H1 (cell line): ENCODE data around the gene FADS6. TPM values are rescaled to one million over a fixed set of nuclear protein-coding genes. Genes with fewer than 3 reads are reported as not detected.

ENCODE experiments used
- EP300 ChIP-seq, 2 experiments: IDR thresholded peaks; 1 replicate in 1 of 2; 2 replicates in 1 of 2; pipeline ENCODE4 v1.6.1; 2011 to 2012; ENCODE audit warnings: low read depth in 2 of 2, low read length in 2 of 2, mild to moderate bottlenecking in 2 of 2, borderline replicate concordance in 1 of 2, inconsistent platforms in 1 of 2, moderate library complexity in 1 of 2
- JUN ChIP-seq: IDR thresholded peaks from 2 replicates; pipeline ENCODE4 v1.6.1; 2011; ENCODE audit warnings: low read depth, mild to moderate bottlenecking, improper control_type of control experiment, low read length
- RXRA ChIP-seq: IDR thresholded peaks from 2 replicates; pipeline ENCODE4 v1.6.1; 2011; ENCODE audit warnings: low read depth, mild to moderate bottlenecking, low read length, moderate library complexity; ENCODE audit not compliant: insufficient read depth
- TAF7 ChIP-seq: optimal IDR thresholded peaks from 2 replicates; pipeline ENCODE3; 2011; ENCODE audit warnings: low read depth, mild to moderate bottlenecking, inconsistent platforms, low read length, moderate library complexity, borderline replicate concordance
- ZNF274 ChIP-seq: IDR thresholded peaks from 2 replicates; pipeline ENCODE4 v1.7.0; 2012; ENCODE audit warnings: low read length, borderline replicate concordance; ENCODE audit errors: extremely low read depth
- polyA plus RNA-seq, 7 experiments: library from polyadenylated mRNA; depleted of rRNA in 3 of 7; stranded (reverse) in 5 of 7; unstranded in 2 of 7; fragments of >200 nt in 5 of 7; fragments of 200-250 nt in 2 of 7; gene quantifications; 1 replicate in 5 of 7; 2 replicates in 1 of 7; 4 replicates in 1 of 7; pipeline versions ENCODE4 v1.2.1 to v1.2.3, GENCODE V29; 2011 to 2013; ENCODE audit warnings: missing spikeins in 2 of 7, mixed read lengths in 2 of 7
- total RNA-seq: library from RNA; stranded (reverse); fragmentation: NEBNext Ultra II Directional; extraction: Animal tissue kit (Norgen Biotek cat#: 25700); gene quantifications from 2 replicates; pipeline ENCODE4 v1.2.1, GENCODE V29; 2021
- TF ChIP-seq, protein P1 (sequence below): fragments of 300-600 bp; sonication (generic); IDR thresholded peaks from 2 replicates; pipeline ENCODE4 v1.7.1; 2012; ENCODE audit warnings: low read length, moderate library complexity, mild to moderate bottlenecking, inconsistent platforms; ENCODE audit not compliant: insufficient replicate concordance

FADS6 gene
- total and polyA plus RNA-seq, 2 of the 8 experiments (the other 6 are each of a cell fraction or from before 2014, with no cell fraction given), result 0.56 to 2.5 TPM

DNA sequence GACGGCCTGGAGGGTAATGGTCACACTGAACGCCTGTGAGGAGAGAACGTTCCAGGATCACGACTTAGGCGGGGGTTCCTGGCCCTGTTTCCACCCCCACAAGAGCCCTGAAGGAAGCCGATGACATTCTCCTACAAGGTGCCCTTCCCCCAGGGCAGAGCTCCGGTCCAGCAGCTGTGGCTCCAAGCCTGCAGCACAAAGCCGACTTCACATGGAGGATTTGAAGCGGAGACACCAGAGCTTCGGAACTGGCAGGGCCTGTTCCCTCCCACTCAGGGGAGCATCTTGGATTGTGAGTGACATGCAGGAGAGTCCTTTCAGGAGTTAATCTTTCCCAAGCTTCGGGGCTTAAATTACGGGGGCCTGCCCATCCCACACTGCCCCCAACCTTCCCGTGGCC lies 5.0 kb downstream of the FADS6 start (continued):
- TF ChIP-seq, protein P1, sequence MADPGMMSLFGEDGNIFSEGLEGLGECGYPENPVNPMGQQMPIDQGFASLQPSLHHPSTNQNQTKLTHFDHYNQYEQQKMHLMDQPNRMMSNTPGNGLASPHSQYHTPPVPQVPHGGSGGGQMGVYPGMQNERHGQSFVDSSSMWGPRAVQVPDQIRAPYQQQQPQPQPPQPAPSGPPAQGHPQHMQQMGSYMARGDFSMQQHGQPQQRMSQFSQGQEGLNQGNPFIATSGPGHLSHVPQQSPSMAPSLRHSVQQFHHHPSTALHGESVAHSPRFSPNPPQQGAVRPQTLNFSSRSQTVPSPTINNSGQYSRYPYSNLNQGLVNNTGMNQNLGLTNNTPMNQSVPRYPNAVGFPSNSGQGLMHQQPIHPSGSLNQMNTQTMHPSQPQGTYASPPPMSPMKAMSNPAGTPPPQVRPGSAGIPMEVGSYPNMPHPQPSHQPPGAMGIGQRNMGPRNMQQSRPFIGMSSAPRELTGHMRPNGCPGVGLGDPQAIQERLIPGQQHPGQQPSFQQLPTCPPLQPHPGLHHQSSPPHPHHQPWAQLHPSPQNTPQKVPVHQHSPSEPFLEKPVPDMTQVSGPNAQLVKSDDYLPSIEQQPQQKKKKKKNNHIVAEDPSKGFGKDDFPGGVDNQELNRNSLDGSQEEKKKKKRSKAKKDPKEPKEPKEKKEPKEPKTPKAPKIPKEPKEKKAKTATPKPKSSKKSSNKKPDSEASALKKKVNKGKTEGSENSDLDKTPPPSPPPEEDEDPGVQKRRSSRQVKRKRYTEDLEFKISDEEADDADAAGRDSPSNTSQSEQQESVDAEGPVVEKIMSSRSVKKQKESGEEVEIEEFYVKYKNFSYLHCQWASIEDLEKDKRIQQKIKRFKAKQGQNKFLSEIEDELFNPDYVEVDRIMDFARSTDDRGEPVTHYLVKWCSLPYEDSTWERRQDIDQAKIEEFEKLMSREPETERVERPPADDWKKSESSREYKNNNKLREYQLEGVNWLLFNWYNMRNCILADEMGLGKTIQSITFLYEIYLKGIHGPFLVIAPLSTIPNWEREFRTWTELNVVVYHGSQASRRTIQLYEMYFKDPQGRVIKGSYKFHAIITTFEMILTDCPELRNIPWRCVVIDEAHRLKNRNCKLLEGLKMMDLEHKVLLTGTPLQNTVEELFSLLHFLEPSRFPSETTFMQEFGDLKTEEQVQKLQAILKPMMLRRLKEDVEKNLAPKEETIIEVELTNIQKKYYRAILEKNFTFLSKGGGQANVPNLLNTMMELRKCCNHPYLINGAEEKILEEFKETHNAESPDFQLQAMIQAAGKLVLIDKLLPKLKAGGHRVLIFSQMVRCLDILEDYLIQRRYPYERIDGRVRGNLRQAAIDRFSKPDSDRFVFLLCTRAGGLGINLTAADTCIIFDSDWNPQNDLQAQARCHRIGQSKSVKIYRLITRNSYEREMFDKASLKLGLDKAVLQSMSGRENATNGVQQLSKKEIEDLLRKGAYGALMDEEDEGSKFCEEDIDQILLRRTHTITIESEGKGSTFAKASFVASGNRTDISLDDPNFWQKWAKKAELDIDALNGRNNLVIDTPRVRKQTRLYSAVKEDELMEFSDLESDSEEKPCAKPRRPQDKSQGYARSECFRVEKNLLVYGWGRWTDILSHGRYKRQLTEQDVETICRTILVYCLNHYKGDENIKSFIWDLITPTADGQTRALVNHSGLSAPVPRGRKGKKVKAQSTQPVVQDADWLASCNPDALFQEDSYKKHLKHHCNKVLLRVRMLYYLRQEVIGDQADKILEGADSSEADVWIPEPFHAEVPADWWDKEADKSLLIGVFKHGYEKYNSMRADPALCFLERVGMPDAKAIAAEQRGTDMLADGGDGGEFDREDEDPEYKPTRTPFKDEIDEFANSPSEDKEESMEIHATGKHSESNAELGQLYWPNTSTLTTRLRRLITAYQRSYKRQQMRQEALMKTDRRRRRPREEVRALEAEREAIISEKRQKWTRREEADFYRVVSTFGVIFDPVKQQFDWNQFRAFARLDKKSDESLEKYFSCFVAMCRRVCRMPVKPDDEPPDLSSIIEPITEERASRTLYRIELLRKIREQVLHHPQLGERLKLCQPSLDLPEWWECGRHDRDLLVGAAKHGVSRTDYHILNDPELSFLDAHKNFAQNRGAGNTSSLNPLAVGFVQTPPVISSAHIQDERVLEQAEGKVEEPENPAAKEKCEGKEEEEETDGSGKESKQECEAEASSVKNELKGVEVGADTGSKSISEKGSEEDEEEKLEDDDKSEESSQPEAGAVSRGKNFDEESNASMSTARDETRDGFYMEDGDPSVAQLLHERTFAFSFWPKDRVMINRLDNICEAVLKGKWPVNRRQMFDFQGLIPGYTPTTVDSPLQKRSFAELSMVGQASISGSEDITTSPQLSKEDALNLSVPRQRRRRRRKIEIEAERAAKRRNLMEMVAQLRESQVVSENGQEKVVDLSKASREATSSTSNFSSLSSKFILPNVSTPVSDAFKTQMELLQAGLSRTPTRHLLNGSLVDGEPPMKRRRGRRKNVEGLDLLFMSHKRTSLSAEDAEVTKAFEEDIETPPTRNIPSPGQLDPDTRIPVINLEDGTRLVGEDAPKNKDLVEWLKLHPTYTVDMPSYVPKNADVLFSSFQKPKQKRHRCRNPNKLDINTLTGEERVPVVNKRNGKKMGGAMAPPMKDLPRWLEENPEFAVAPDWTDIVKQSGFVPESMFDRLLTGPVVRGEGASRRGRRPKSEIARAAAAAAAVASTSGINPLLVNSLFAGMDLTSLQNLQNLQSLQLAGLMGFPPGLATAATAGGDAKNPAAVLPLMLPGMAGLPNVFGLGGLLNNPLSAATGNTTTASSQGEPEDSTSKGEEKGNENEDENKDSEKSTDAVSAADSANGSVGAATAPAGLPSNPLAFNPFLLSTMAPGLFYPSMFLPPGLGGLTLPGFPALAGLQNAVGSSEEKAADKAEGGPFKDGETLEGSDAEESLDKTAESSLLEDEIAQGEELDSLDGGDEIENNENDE, result no peak
- TF ChIP-seq ZNF274, result no peak
- TF ChIP-seq JUN, result no peak
- no peak for TF ChIP-seq EP300 (IDR thresholded peaks at IDR 0.05; ENCODE audit: borderline replicate concordance in 1 of 2, low read depth in 2 of 2, low read length in 2 of 2)
- no peak for TF ChIP-seq TAF7
- TF ChIP-seq RXRA, result no peak
